HepG2 (cell line): Measurements from ENCODE around the gene ARHGAP19. TPM values are rescaled to one million over a fixed set of nuclear protein-coding genes. Genes with fewer than 3 reads are reported as not detected.

Experiments used
- GATAD1 ChIP-seq: IDR thresholded peaks from 2 replicates; pipeline ENCODE4 v1.6.1; 2016; ENCODE audit warnings: missing genetic modification reagents, missing compliant biosample characterization
- HMGXB3 ChIP-seq: sonication (generic); formaldehyde crosslinking; IDR thresholded peaks from 2 replicates; pipeline ENCODE4 v1.4.0; 2020; ENCODE audit warnings: missing genetic modification reagents, borderline replicate concordance
- IKZF4 ChIP-seq: sonication (generic); formaldehyde crosslinking; IDR thresholded peaks from 2 replicates; pipeline ENCODE4 v1.5.1; 2020; ENCODE audit warnings: borderline replicate concordance, mild to moderate bottlenecking, low read depth, missing genetic modification reagents; ENCODE audit errors: not compliant biosample characterization
- ISL2 ChIP-seq: sonication (generic); formaldehyde crosslinking; IDR thresholded peaks from 2 replicates; pipeline ENCODE4 v1.5.0; 2020; ENCODE audit warnings: missing genetic modification reagents
- KAT2B ChIP-seq: fragments of 150-350 bp; IDR thresholded peaks from 2 replicates; pipeline ENCODE4 v1.6.1; 2014; ENCODE audit warnings: low read depth, low read length, borderline replicate concordance
- MIER3 ChIP-seq: IDR thresholded peaks from 2 replicates; pipeline ENCODE4 v1.6.1; 2016; ENCODE audit warnings: missing compliant biosample characterization, borderline replicate concordance
- MXD3 ChIP-seq: IDR thresholded peaks from 2 replicates; pipeline ENCODE4 v1.6.1; 2016; ENCODE audit warnings: mild to moderate bottlenecking, missing biosample characterization, missing genetic modification reagents
- MYC ChIP-seq: sonication (generic); formaldehyde crosslinking; IDR thresholded peaks from 2 replicates; pipeline ENCODE4 v1.9.0; 2021; ENCODE audit warnings: missing genetic modification reagents, borderline replicate concordance
- POGK ChIP-seq: sonication (generic); formaldehyde crosslinking; conservative IDR thresholded peaks from 2 replicates; pipeline ENCODE4 v1.8.0; 2022; ENCODE audit warnings: mild to moderate bottlenecking, moderate library complexity, missing genetic modification reagents
- PPARG ChIP-seq: conservative IDR thresholded peaks from 2 replicates; pipeline ENCODE4 v1.6.1; 2016; ENCODE audit warnings: missing biosample characterization, missing genetic modification reagents
- SOX13 ChIP-seq, 3 experiments: fragments of 450-650 bp in 1 of 3; sonication (generic) in 1 of 3; formaldehyde crosslinking in 1 of 3; IDR thresholded peaks in 2 of 3; conservative IDR thresholded peaks in 1 of 3; 2 replicates each; pipeline versions ENCODE4 v1.5.0 to v1.6.1; 2016 to 2020; ENCODE audit warnings: antibody characterized with exemption in 1 of 3, mild to moderate bottlenecking in 1 of 3, missing compliant biosample characterization in 1 of 3, missing genetic modification reagents in 1 of 3, moderate library complexity in 1 of 3
- SRF ChIP-seq: IDR thresholded peaks from 2 replicates; pipeline ENCODE4 v1.6.1; 2011; ENCODE audit warnings: mild to moderate bottlenecking, low read depth, low read length, moderate library complexity
- TCF12 ChIP-seq, 2 experiments: fragments of 450-650 bp in 1 of 2; sonication (generic) in 1 of 2; formaldehyde crosslinking in 1 of 2; IDR thresholded peaks; 2 replicates each; pipeline versions ENCODE4 v1.6.1 to v1.8.0; 2017 to 2022; ENCODE audit warnings: antibody characterized with exemption in 1 of 2, mild to moderate bottlenecking in 1 of 2, missing genetic modification reagents in 1 of 2, moderate library complexity in 1 of 2
- ZBTB39 ChIP-seq: sonication (generic); formaldehyde crosslinking; IDR thresholded peaks from 2 replicates; pipeline ENCODE4 v1.5.0; 2020; ENCODE audit warnings: missing genetic modification reagents
- ZNF10 ChIP-seq: sonication (generic); formaldehyde crosslinking; IDR thresholded peaks from 2 replicates; pipeline ENCODE4 v1.4.0; 2020; ENCODE audit warnings: mild to moderate bottlenecking, low read depth, missing genetic modification reagents, borderline replicate concordance
- ZNF333 ChIP-seq: sonication (generic); formaldehyde crosslinking; IDR thresholded peaks from 2 replicates; pipeline ENCODE4 v1.4.0; 2020; ENCODE audit warnings: mild to moderate bottlenecking, missing genetic modification reagents, borderline replicate concordance
- ZNF337 ChIP-seq: sonication (generic); formaldehyde crosslinking; IDR thresholded peaks from 2 replicates; pipeline ENCODE4 v1.5.1; 2020; ENCODE audit warnings: missing genetic modification reagents, low read depth, mild to moderate bottlenecking, borderline replicate concordance
- ZNF781 ChIP-seq: sonication (generic); formaldehyde crosslinking; IDR thresholded peaks from 2 replicates; pipeline ENCODE4 v1.5.1; 2020; ENCODE audit warnings: borderline replicate concordance, mild to moderate bottlenecking, missing genetic modification reagents; ENCODE audit errors: not compliant biosample characterization
- polyA plus RNA-seq, 8 experiments: library from polyadenylated mRNA; depleted of rRNA in 3 of 8; stranded (reverse) in 7 of 8; unstranded in 1 of 8; fragments of >200 nt; fragmentation: Illumina TruSeq in 4 of 8; extraction: Trizol in 4 of 8; gene quantifications; 2 replicates each; pipeline versions ENCODE4 v1.2.1 to v1.2.3, GENCODE V29; 2011 to 2016; ENCODE audit warnings: low read depth in 4 of 8, missing spikeins in 1 of 8, mixed read lengths in 1 of 8; ENCODE audit not compliant: insufficient read depth in 1 of 8
- total RNA-seq, 5 experiments: library from RNA; depleted of rRNA; stranded (reverse); fragments of >200 nt; fragmentation: Illumina TruSeq; extraction: Trizol; gene quantifications; 2 replicates each; pipeline ENCODE4 v1.2.3, GENCODE V29; 2016; ENCODE audit warnings: low read depth in 1 of 5

Gene ARHGAP19
- total and polyA plus RNA-seq, 2 of the 13 experiments (the other 11 are each of a cell fraction or from before 2014, with no cell fraction given) = 7.6 to 10.0 TPM

- TF ChIP-seq TCF12 (IDR thresholded peaks at IDR 0.05) = no peak
- TF ChIP-seq TCF12 (CRISPR knock-in tag; IDR thresholded peaks at IDR 0.05) = 0 out of 2 replicates have a peak, but pooled peaks have one; percentile 46
- TF ChIP-seq GATAD1 (CRISPR knock-in tag) = 0 out of 2 replicates have a peak, but pooled peaks have one; percentile 49
- peak; percentile 90 for TF ChIP-seq ISL2
- peak; percentile 59; the same call in 1 of the 2 replicates for TF ChIP-seq KAT2B
- no peak for TF ChIP-seq ZBTB39 (CRISPR knock-in tag)
- no peak for TF ChIP-seq ZNF781 (CRISPR knock-in tag)
- TF ChIP-seq MYC (CRISPR knock-in tag) = no peak
- peak; percentile 99 for TF ChIP-seq PPARG
- no peak for TF ChIP-seq ZNF10 (CRISPR knock-in tag)
- peak; percentile 24; the same call in 1 of the 2 replicates for TF ChIP-seq SOX13 (IDR thresholded peaks at IDR 0.05)
- TF ChIP-seq SOX13 (CRISPR knock-in tag; conservative IDR thresholded peaks at IDR 0.05 in 1 of 2, IDR thresholded peaks at IDR 0.05 in 1 of 2) = peak in 1 of 2 experiments; percentile 87; a peak in 2 of 4 replicates
- no peak; the same call in 1 of the 2 replicates for TF ChIP-seq MXD3 (CRISPR knock-in tag)
- no peak for TF ChIP-seq HMGXB3
- no peak for TF ChIP-seq ZNF337
- TF ChIP-seq POGK = 0 out of 2 replicates have a peak, but pooled peaks have one; percentile 30
- TF ChIP-seq ZNF333 (CRISPR knock-in tag) = no peak
- TF ChIP-seq SRF = no peak
- no peak for TF ChIP-seq MIER3 (CRISPR knock-in tag)
- no peak for TF ChIP-seq IKZF4 (CRISPR knock-in tag)
Observed at GRCh38 chr10:97328646-97329453, 36.4 kb upstream of the ARHGAP19 start (continued).
